ENCODE results near the gene SLC47A2.

The SLC47A2 gene

GRCh38 chr17:19664136-19664820 is 52.1 kb downstream of the SLC47A2 start:
- DNase-seq, result no peak

GRCh38 chr17:19663097-19663496 is 53.3 kb downstream of the SLC47A2 start:
- no peak for DNase-seq

GRCh38 chr17:19661121-19661520 is 55.3 kb downstream of the SLC47A2 start:
- no peak for DNase-seq

GRCh38 chr17:19660219-19660870 is 56.0 kb downstream of the SLC47A2 start:
- no peak for DNase-seq

- no peak for DNase-seq
These were observed 56.8 kb downstream of the SLC47A2 start for GRCh38 chr17:19659366-19660177.

- DNase-seq, result no peak
These were observed 59.4 kb downstream of the SLC47A2 start for GRCh38 chr17:19656851-19657581.

GRCh38 chr17:19656336-19656735 is 60.0 kb downstream of the SLC47A2 start:
- DNase-seq, result no peak

GRCh38 chr17:19654896-19655295 is 61.5 kb downstream of the SLC47A2 start:
- DNase-seq, result no peak

- DNase-seq, result no peak
These were observed 62.0 kb downstream of the SLC47A2 start for GRCh38 chr17:19654342-19654886.

GRCh38 chr17:19652595-19652994 is 63.8 kb downstream of the SLC47A2 start:
- no peak for DNase-seq

- no peak for DNase-seq
These were observed 64.7 kb downstream of the SLC47A2 start for GRCh38 chr17:19651451-19652238.

GRCh38 chr17:19650826-19651225 is 65.6 kb downstream of the SLC47A2 start:
- no peak for DNase-seq

- no peak for DNase-seq
These were observed 67.2 kb downstream of the SLC47A2 start for GRCh38 chr17:19649274-19649541.

- DNase-seq, result peak; percentile 93
These were observed 67.7 kb downstream of the SLC47A2 start, which contains the start of gene ALDH3A2 for GRCh38 chr17:19648475-19649273. Gene ALDH3A2 (plus strand): TSS chr17:19648751. CDS start chr17:19648972, 221 bp downstream.

GRCh38 chr17:19647697-19648474 is 68.5 kb downstream of the SLC47A2 start:
- DNase-seq, result peak; percentile 47

GRCh38 chr17:19646788-19647696 is 69.3 kb downstream of the SLC47A2 start:
- no peak for DNase-seq

- DNase-seq, result peak; percentile 54
These were observed 70.6 kb downstream of the SLC47A2 start for GRCh38 chr17:19645734-19646201.

- no peak for DNase-seq
These were observed 71.7 kb downstream of the SLC47A2 start for GRCh38 chr17:19644493-19645210.

All from CD4-positive, alpha-beta T cell treated with Interleukin-15 for 1 hour (primary cell).